Endothelial cell of umbilical vein (primary cell): ENCODE results near the gene MYF6.

Experiments used
- CTCF ChIP-seq, 2 donors: IDR thresholded peaks; 1 replicate in 1 of 2; 2 replicates in 1 of 2; pipeline ENCODE4 v1.5.1; 2011; ENCODE audit warnings: low read length in 2 of 2, mild to moderate bottlenecking in 2 of 2, moderate library complexity in 2 of 2, control low read depth in 1 of 2, inconsistent platforms in 1 of 2, low read depth in 1 of 2; ENCODE audit not compliant: insufficient read depth in 1 of 2; ENCODE audit errors: extremely low read depth in 1 of 2
- EZH2 ChIP-seq: IDR thresholded peaks from 2 replicates; pipeline ENCODE4 v1.6.1; 2012; ENCODE audit warnings: borderline replicate concordance, low read depth, mild to moderate bottlenecking, moderate library complexity, low read length, inconsistent platforms; ENCODE audit not compliant: severe bottlenecking
- JUN ChIP-seq: IDR thresholded peaks from 2 replicates; pipeline ENCODE4 v1.6.1; 2011; ENCODE audit warnings: borderline replicate concordance, low read depth; ENCODE audit not compliant: insufficient read length, insufficient read depth
- MAX ChIP-seq: IDR thresholded peaks from 2 replicates; pipeline ENCODE4 v1.6.1; 2011; ENCODE audit not compliant: insufficient read depth, insufficient read length
- MYC ChIP-seq: IDR thresholded peaks from one replicate; pipeline ENCODE4 v1.6.1; 2011; ENCODE audit warnings: mild to moderate bottlenecking, low read depth, low read length
- POLR2A ChIP-seq: IDR thresholded peaks from 2 replicates; pipeline ENCODE4 v1.6.1; 2012; ENCODE audit warnings: low read depth, mild to moderate bottlenecking, control low read depth, low read length
- POLR2AphosphoS5 ChIP-seq: IDR thresholded peaks from 2 replicates; pipeline ENCODE4 v1.6.1; 2012; ENCODE audit warnings: low read depth, mild to moderate bottlenecking, control low read depth, low read length, moderate library complexity; ENCODE audit not compliant: insufficient read depth

- no peak for TF ChIP-seq POLR2A
- TF ChIP-seq CTCF (IDR thresholded peaks at IDR 0.05; ENCODE audit: extremely low read depth in 1 of 2, insufficient read depth in 1 of 2, low read depth in 1 of 2, low read length in 2 of 2): no peak
- TF ChIP-seq MAX: no peak
- TF ChIP-seq EZH2: no peak
- no peak for TF ChIP-seq POLR2AphosphoS5
- no peak for TF ChIP-seq MYC
- TF ChIP-seq JUN: no peak
Observed at GRCh38 chr12:80679346-80680131, 27.9 kb upstream of the MYF6 start.
